Stimulated activated CD4-positive, alpha-beta T cell treated with anti-CD3 and anti-CD28 coated beads, Interleukin-12 subunit alpha, Interleukin-12 subunit beta, amount 100 ng/mL, for 48 hours (primary cell): ENCODE results near the gene CFTR.

Experiments
- DNase-seq, 3 donors: peaks; one replicate each; pipeline ENCODE4 v3.0.0-alpha.2; 2020; ENCODE audit warnings: low read depth in 2 of 3, low spot score in 1 of 3

The CFTR gene

GRCh38 chr7:117587931-117588330 is 108.1 kb downstream of the CFTR start:
- DNase-seq, result no peak

DNA sequence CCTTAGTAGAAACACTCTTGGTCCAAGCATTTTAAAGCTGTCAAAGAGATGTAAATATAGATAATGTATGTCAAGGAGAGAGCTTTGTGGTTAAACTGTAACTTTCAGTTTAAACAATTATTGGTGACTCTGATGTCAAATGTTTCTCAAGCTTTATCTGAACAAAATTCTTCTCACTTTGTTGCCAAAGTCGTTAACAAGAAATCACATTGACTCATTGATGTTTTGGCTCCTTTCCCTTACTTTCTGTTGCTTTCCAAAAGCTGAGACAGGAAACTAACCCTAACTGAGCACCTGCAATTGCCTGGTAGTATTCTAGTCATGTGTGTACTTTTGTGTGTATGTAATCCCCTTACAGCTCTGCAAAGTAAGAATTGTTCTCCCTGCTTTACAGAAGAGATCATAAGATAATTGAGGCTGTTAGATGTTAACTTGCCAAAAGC is 108.5 kb downstream of the CFTR start:
- no peak for DNase-seq

GRCh38 chr7:117590191-117590590 is 110.4 kb downstream of the CFTR start:
- DNase-seq, result no peak

- DNase-seq, result no peak
These were observed 112.3 kb downstream of the CFTR start for GRCh38 chr7:117592011-117592635.

- no peak for DNase-seq
These were observed 116.3 kb downstream of the CFTR start for GRCh38 chr7:117596134-117596533.

- no peak for DNase-seq
These were observed 117.9 kb downstream of the CFTR start for GRCh38 chr7:117597755-117598154.

DNA sequence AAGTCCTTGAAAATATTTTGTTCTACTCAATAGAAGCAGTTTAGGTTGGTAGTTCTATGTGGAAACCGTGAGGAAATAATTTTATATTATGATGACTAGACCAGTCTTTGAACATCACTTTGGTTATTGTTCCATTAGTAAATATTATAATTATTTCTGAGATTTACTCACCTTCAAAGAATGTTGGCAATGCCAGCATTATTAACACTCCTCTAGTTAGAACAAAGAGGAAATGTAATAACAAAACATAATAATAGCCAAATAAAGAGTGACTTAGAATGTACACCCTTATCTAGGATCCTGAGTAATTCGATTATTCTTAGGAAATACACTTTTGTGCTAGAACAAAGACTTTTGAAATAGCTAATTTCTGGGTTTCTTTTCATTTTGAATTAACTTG is 121.1 kb downstream of the CFTR start:
- no peak for DNase-seq

DNA sequence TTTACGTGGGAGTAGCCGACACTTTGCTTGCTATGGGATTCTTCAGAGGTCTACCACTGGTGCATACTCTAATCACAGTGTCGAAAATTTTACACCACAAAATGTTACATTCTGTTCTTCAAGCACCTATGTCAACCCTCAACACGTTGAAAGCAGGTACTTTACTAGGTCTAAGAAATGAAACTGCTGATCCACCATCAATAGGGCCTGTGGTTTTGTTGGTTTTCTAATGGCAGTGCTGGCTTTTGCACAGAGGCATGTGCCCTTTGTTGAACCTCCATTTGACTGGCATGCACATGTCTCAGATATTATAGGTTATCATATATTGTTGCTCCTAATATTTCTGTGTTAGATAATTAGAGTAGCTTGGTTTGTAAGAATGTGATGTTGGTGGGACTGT is 123.8 kb downstream of the CFTR start:
- no peak for DNase-seq

DNA sequence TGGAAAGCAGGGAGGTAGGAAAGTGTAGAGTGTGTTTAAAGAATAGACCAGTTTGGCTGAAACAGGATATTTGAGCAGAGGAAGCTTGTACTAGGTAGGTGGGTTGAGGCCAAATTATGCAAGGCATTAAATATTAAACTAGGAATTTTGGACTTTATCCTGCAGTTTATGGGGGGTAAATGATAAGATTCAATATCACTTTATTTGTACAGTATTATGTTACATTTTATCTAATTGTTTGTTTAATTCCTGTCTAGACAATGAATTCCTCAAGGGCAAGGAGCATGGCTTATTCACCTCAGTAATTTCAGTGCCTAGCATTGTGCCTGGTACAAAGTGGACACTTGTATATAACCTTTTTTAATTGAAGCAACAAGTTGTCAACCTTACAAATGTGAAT is 125.9 kb downstream of the CFTR start:
- no peak for DNase-seq

GRCh38 chr7:117606132-117606531 is 126.3 kb downstream of the CFTR start:
- no peak for DNase-seq

GRCh38 chr7:117610396-117610795 is 130.6 kb downstream of the CFTR start:
- no peak for DNase-seq

GRCh38 chr7:117612637-117613036 is 132.8 kb downstream of the CFTR start:
- no peak for DNase-seq

- no peak for DNase-seq
These were observed 136.9 kb downstream of the CFTR start for GRCh38 chr7:117616694-117617093.

- DNase-seq, result no peak
These were observed 139.9 kb downstream of the CFTR start for GRCh38 chr7:117619681-117620080.

DNA sequence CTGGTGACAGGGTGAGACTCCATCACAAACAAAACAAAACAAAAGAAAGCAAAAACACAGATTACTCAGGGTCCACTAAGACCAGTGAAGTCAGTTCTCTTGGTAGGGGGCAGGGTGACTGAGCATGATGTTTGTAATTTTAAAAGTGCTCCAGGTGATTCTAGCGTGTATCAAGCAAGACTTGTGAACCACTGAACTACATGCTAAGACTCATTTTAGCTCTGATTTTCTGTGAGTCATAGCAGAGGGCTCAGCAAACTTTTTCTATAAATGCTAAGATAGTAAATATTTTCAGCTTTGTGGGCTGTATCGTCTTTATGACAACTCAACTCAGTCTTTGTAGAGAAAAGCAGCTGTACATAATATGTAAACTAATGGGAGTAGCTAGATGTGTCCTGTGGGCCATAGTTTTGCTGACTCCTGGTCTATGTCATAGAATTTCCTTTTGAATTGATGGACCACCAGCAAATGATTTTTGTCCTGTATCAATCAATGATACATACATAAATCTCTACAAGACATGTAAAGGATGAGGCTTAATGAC is 141.3 kb downstream of the CFTR start:
- no peak for DNase-seq

GRCh38 chr7:117623606-117624005 is 143.8 kb downstream of the CFTR start:
- DNase-seq, result no peak

GRCh38 chr7:117630501-117630900 is 150.7 kb downstream of the CFTR start:
- no peak for DNase-seq

GRCh38 chr7:117630907-117631564 is 151.2 kb downstream of the CFTR start:
- no peak for DNase-seq

DNA sequence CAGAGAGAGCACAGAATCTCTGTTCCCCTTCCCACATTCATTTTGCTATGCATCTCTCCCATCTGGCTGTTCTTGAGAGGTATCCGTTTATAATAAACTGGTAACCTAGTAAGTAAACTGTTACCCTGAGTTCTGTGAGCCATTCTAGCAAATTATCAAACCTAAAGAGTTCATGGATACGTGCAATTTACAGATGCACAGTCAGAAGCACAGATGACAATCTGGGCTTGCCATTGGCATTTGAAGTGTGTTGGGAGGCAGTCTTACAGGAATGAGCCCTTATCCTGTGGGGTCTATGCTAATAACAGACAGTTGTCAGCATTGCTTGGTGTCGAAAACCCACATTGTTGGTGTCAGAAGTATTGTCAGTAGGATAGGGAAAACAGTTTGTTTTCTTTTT is 151.8 kb downstream of the CFTR start:
- DNase-seq, result no peak

GRCh38 chr7:117637937-117638336 is 158.1 kb downstream of the CFTR start:
- no peak for DNase-seq

DNA sequence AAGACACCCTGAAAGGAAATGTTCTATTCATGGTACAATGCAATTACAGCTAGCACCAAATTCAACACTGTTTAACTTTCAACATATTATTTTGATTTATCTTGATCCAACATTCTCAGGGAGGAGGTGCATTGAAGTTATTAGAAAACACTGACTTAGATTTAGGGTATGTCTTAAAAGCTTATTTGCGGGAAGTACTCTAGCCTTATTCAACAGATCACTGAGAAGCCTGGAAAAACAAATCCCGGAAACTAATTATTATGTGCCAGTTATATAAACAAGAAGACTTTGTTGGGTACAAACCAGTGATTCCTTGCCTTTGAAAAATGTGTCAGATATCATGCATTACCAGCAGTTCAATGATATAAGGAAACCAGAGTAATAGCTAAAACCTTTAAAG is 160.1 kb downstream of the CFTR start:
- no peak for DNase-seq

DNA sequence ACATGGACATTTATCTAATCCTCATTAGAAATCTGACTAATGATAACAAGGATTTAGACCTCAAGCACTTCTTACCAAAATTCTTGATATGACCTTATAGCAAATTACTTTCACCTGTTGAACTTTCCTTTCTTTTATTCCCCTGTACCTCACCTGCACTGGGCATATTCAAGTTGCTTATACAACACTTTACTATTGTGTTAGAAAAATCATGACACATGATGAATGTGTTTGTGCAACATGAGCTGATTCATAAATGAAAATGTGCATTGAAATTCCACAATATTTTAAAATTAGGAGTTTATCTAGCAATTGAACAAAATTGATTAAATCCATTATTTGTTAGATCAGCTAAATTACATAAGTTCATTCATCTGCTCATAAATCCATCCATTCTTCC is 160.6 kb downstream of the CFTR start:
- DNase-seq, result no peak
